Nephron progenitor cell (in vitro differentiated cells): Measurements from ENCODE around the gene PDE2A.

Source experiments
- DNase-seq: peaks from one replicate; pipeline ENCODE4 v3.0.0; 2021
- H3K27ac Mint-ChIP-seq: 2 replicates; pipeline ENCODE4 v1.8.0; 2021; ENCODE audit warnings: mild to moderate bottlenecking, moderate library complexity, mixed read lengths
- H3K27me3 Mint-ChIP-seq: 2 replicates; pipeline ENCODE4 v1.8.0; 2021; ENCODE audit warnings: mild to moderate bottlenecking, low read depth, mixed read lengths; ENCODE audit not compliant: poor library complexity
- H3K36me3 Mint-ChIP-seq: 2 replicates; pipeline ENCODE4 v1.8.0; 2021; ENCODE audit warnings: low read depth, mixed read lengths
- H3K4me1 Mint-ChIP-seq: 2 replicates; pipeline ENCODE4 v1.8.0; 2021; ENCODE audit warnings: mixed read lengths
- H3K4me3 Mint-ChIP-seq: 2 replicates; pipeline ENCODE4 v1.8.0; 2021; ENCODE audit warnings: mild to moderate bottlenecking, moderate library complexity, mixed read lengths
- H3K9me3 Mint-ChIP-seq: 2 replicates; pipeline ENCODE4 v1.8.0; 2021; ENCODE audit warnings: mild to moderate bottlenecking, moderate library complexity, mixed read lengths
- CTCF ChIP-seq: fragments of 200-600 bp; sonication (generic); IDR thresholded peaks from 2 replicates; pipeline ENCODE4 v1.5.0; 2021; ENCODE audit warnings: antibody characterized with exemption

Gene PDE2A

DNA sequence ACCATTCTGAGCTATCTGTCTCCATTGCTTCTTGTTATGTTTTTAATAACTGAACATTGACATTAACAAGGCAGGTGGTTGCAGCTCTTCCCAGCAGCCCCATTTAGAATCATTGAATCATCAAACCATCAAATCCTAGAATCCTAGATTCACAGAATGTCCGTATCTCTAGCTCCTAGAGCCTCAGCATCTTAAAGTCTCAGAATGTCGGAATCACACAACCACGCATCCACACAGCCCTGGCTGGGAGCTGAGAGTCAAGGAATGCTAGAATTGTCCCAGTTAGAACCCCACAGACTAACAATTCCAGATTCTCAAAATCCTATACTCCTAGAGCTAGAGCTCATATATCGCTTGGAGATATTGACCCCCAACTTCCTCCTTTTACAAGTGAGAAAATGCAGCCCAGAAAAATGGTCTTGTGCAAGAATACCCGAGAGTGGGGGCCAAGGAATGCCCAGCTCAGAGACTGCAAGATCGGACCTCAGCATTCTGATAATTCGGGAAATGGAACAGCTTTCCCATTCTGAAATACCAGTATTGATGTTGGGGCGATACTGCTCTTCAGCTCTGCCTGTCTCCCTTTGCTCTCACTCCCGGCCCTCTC is 38.8 kb downstream of the PDE2A start:
- H3K36me3 Mint-ChIP-seq, result no peaks in the 10 kb centered on the region
- no peaks in the 10 kb centered on the region for H3K9me3 Mint-ChIP-seq
- no peak for DNase-seq
- H3K27ac Mint-ChIP-seq, result no peak overlapping the region
- no peak overlapping the region for H3K4me3 Mint-ChIP-seq
- peaks cover 14% of the 10 kb centered on the region for H3K27me3 Mint-ChIP-seq
- H3K4me1 Mint-ChIP-seq, result peaks cover 29% of the 10 kb centered on the region
- no peak for TF ChIP-seq CTCF

- H3K9me3 Mint-ChIP-seq, result no peaks in the 10 kb centered on the region
- no peak for TF ChIP-seq CTCF
- H3K4me1 Mint-ChIP-seq, result peaks cover 29% of the 10 kb centered on the region
- H3K27me3 Mint-ChIP-seq, result peaks cover 14% of the 10 kb centered on the region
- H3K27ac Mint-ChIP-seq, result no peak overlapping the region
- no peaks in the 10 kb centered on the region for H3K36me3 Mint-ChIP-seq
- no peak for DNase-seq
- H3K4me3 Mint-ChIP-seq, result no peak overlapping the region
These were observed 39.6 kb downstream of the PDE2A start for GRCh38 chr11:72634472-72635095.

GRCh38 chr11:72634016-72634415 is 40.2 kb downstream of the PDE2A start:
- H3K36me3 Mint-ChIP-seq, result no peaks in the 10 kb centered on the region
- no peak for TF ChIP-seq CTCF
- peaks cover 14% of the 10 kb centered on the region for H3K27me3 Mint-ChIP-seq
- no peak overlapping the region for H3K4me3 Mint-ChIP-seq
- H3K27ac Mint-ChIP-seq, result no peak overlapping the region
- DNase-seq, result no peak
- H3K9me3 Mint-ChIP-seq, result no peaks in the 10 kb centered on the region
- peaks cover 29% of the 10 kb centered on the region for H3K4me1 Mint-ChIP-seq

- Mint-ChIP-seq H3K36me3 (no peaks in the 10 kb centered on the region), H3K4me1 (peaks cover 29% of the 10 kb centered on the region), H3K27me3 (peaks cover 15% of the 10 kb centered on the region), H3K4me3 (no peak overlapping the region), H3K27ac (peak overlapping the region; percentile 55), H3K9me3 (no peaks in the 10 kb centered on the region)
- no peak for DNase-seq
- no peak for TF ChIP-seq CTCF
These were observed 41.2 kb downstream of the PDE2A start for GRCh38 chr11:72633068-72633467.

- TF ChIP-seq CTCF, result no peak
- no peak for DNase-seq
- Mint-ChIP-seq H3K27me3 (peaks cover 14% of the 10 kb centered on the region), H3K9me3 (no peaks in the 10 kb centered on the region), H3K36me3 (no peaks in the 10 kb centered on the region), H3K27ac (no peak overlapping the region), H3K4me3 (no peak overlapping the region), H3K4me1 (peaks cover 22% of the 10 kb centered on the region)
These were observed 42.2 kb downstream of the PDE2A start for GRCh38 chr11:72631806-72632731.
